HG03571 (cell line): ENCODE data around the gene PALD1.
"Not testable (repeated sequence)": the region's sequence is repeated elsewhere in the genome, so short reads cannot be mapped to it uniquely, and the experiment has no call there.

Source experiments
- ATAC-seq: cut with Tn5 transposase; IDR thresholded peaks from one replicate; pipeline ENCODE4 v1.9.1; 2021; ENCODE audit not compliant: unreplicated experiment

Gene PALD1

GRCh38 chr10:70481831-70482530 lies 3.4 kb downstream of the PALD1 start:
- ATAC-seq = no peak

GRCh38 chr10:70482982-70483760 lies 4.6 kb downstream of the PALD1 start:
- ATAC-seq = no peak

- not testable (repeated sequence) for ATAC-seq
Observed at GRCh38 chr10:70483872-70484271, 5.3 kb downstream of the PALD1 start.

- ATAC-seq = no peak
Observed at GRCh38 chr10:70487824-70488223, 9.3 kb downstream of the PALD1 start.

GRCh38 chr10:70490142-70490541 lies 11.6 kb downstream of the PALD1 start:
- no peak for ATAC-seq

GRCh38 chr10:70491614-70492013 lies 13.0 kb downstream of the PALD1 start:
- no peak for ATAC-seq

- ATAC-seq = peak; percentile 27
Observed at GRCh38 chr10:70492786-70493659, 14.5 kb downstream of the PALD1 start.

- peak; percentile 65 for ATAC-seq
Observed at GRCh38 chr10:70493660-70494234, 15.2 kb downstream of the PALD1 start.

GRCh38 chr10:70494536-70494935 lies 16.0 kb downstream of the PALD1 start:
- ATAC-seq = no peak

- no peak for ATAC-seq
Observed at GRCh38 chr10:70494966-70495365, 16.4 kb downstream of the PALD1 start.

GRCh38 chr10:70495691-70496261 lies 17.2 kb downstream of the PALD1 start:
- no peak for ATAC-seq

GRCh38 chr10:70496341-70497119 lies 18.0 kb downstream of the PALD1 start:
- no peak for ATAC-seq

- ATAC-seq = no peak
Observed at GRCh38 chr10:70497120-70497545, 18.6 kb downstream of the PALD1 start.

GRCh38 chr10:70498970-70499835 lies 20.6 kb downstream of the PALD1 start:
- no peak for ATAC-seq

- no peak for ATAC-seq
Observed at GRCh38 chr10:70499836-70500167, 21.2 kb downstream of the PALD1 start.

- ATAC-seq = no peak
Observed at GRCh38 chr10:70500368-70500767, 21.8 kb downstream of the PALD1 start.

GRCh38 chr10:70500812-70501301 lies 22.3 kb downstream of the PALD1 start:
- no peak for ATAC-seq

- no peak for ATAC-seq
Observed at GRCh38 chr10:70502406-70502805, 23.8 kb downstream of the PALD1 start.

- no peak for ATAC-seq
Observed at GRCh38 chr10:70503776-70504175, 25.2 kb downstream of the PALD1 start.
